Thyroid gland (tissue), 4 donors: Measurements from ENCODE around the gene RB1. TPM values are rescaled to one million over a fixed set of nuclear protein-coding genes. Genes with fewer than 3 reads are reported as not detected.

ENCODE experiments used
- DNase-seq, 2 donors: peaks; one replicate each; pipeline ENCODE4 v3.0.0-alpha.2; 2019
- H3K27ac ChIP-seq, 3 donors: fragments of 200-600 bp; sonication (generic); 1 replicate in 2 of 3; 2 replicates in 1 of 3; pipeline ENCODE4 v1.5.1; 2016 to 2019; ENCODE audit warnings: mild to moderate bottlenecking in 1 of 3, moderate library complexity in 1 of 3
- H3K27me3 ChIP-seq: fragments of 200-600 bp; sonication (generic); one replicate; pipeline ENCODE4 v1.5.1; 2019
- H3K36me3 ChIP-seq, 2 donors: fragments of 200-600 bp; sonication (generic); one replicate each; pipeline ENCODE4 v1.5.1; 2016 to 2019
- H3K4me1 ChIP-seq, 2 donors: fragments of 200-600 bp; sonication (generic); one replicate each; pipeline ENCODE4 v1.5.1; 2017 to 2019
- H3K4me3 ChIP-seq, 3 donors: fragments of 200-600 bp; sonication (generic); replicated peaks in 1 of 3; 1 replicate in 2 of 3; 2 replicates in 1 of 3; pipeline ENCODE4 v1.5.1; 2016; ENCODE audit warnings: mild to moderate bottlenecking in 1 of 3
- H3K9me3 ChIP-seq: fragments of 200-600 bp; sonication (generic); one replicate; pipeline ENCODE4 v1.5.1; 2017
- CTCF ChIP-seq, 6 experiments: fragments of 200-600 bp in 3 of 6; fragments of 450-650 bp in 3 of 6; sonication (generic) in 3 of 6; IDR thresholded peaks; one replicate each; pipeline ENCODE4 v1.5.1; 2016 to 2019; ENCODE audit warnings: antibody characterized with exemption in 6 of 6, mild to moderate bottlenecking in 2 of 6, inconsistent platforms in 1 of 6, moderate library complexity in 1 of 6
- POLR2A ChIP-seq, 2 donors: fragments of 450-650 bp; IDR thresholded peaks; one replicate each; pipeline ENCODE4 v1.6.1; 2017; ENCODE audit warnings: antibody characterized with exemption in 2 of 2, mild to moderate bottlenecking in 2 of 2, moderate library complexity in 1 of 2
- WGBS, 2 donors: methylation state at CpG; one replicate each; pipeline ENCODE4 v1.1.5; 2017; 5-methylcytosine and 5-hydroxymethylcytosine counted together
- intact Hi-C: fragments of 100-400 bp; cut with DNase I; formaldehyde crosslinking; loops from one replicate; pipeline ENCODE4 v1.15.1; 2023
- total RNA-seq, 4 donors: library from RNA; depleted of rRNA; stranded (reverse); fragments of >200 nt; gene quantifications; one replicate each; pipeline ENCODE4 v1.2.3, GENCODE V29; 2016

The RB1 gene
- total RNA-seq, 4 donors from 2014 or later, result 38.5 to 62.1 (median 41.8) TPM

- intact Hi-C loops, result no loop called here
- Histone ChIP-seq H3K4me3 (no peak overlapping the region), H3K4me1 (no peaks in the 10 kb centered on the region), H3K27me3 (no peaks in the 10 kb centered on the region), H3K27ac (peak overlapping the region; percentile 7 to 26 (median 8)), H3K36me3 (peaks cover 0 to 5% of the 10 kb centered on the region in 2 donors), H3K9me3 (no peaks in the 10 kb centered on the region)
- no peak for DNase-seq
- no peak for TF ChIP-seq CTCF (IDR thresholded peaks at IDR 0.05)
- TF ChIP-seq POLR2A (IDR thresholded peaks at IDR 0.05), result no peak
- WGBS, 2 donors, result 69 to 80% methylated on average over 1 of the region's 1 CpG
These were observed 188.5 kb downstream of the RB1 start for GRCh38 chr13:48492096-48492440.

- Histone ChIP-seq H3K4me1 (no peaks in the 10 kb centered on the region), H3K27ac (peak overlapping the region; percentile 8 to 26 (median 20)), H3K36me3 (peaks cover 0 to 5% of the 10 kb centered on the region in 2 donors), H3K4me3 (no peak overlapping the region), H3K9me3 (no peaks in the 10 kb centered on the region), H3K27me3 (no peaks in the 10 kb centered on the region)
- TF ChIP-seq POLR2A (IDR thresholded peaks at IDR 0.05) (no peak), CTCF (IDR thresholded peaks at IDR 0.05) (no peak)
- intact Hi-C loops, result no loop called here
- WGBS, 2 donors, result 63 to 72% methylated on average over 16 of the region's 16 CpGs
- peak; percentile 30 to 38 for DNase-seq
These were observed 189.0 kb downstream of the RB1 start for GRCh38 chr13:48492470-48493065.

GRCh38 chr13:48493066-48493765 is 189.7 kb downstream of the RB1 start:
- Histone ChIP-seq H3K27ac (peak overlapping the region in 1 of 3 donors; percentile 20), H3K27me3 (no peaks in the 10 kb centered on the region), H3K4me3 (no peak overlapping the region), H3K4me1 (no peaks in the 10 kb centered on the region), H3K9me3 (no peaks in the 10 kb centered on the region), H3K36me3 (peaks cover 0 to 5% of the 10 kb centered on the region in 2 donors)
- no peak for DNase-seq
- intact Hi-C loops, result no loop called here
- TF ChIP-seq POLR2A (IDR thresholded peaks at IDR 0.05) (no peak), CTCF (IDR thresholded peaks at IDR 0.05) (no peak)
- 80 to 81% methylated on average over 4 of the region's 4 CpGs for WGBS, 2 donors

- intact Hi-C loops, result no loop called here
- H3K4me1 ChIP-seq, result no peaks in the 10 kb centered on the region
- H3K4me3 ChIP-seq, result no peak overlapping the region
- DNase-seq, result no peak
- H3K27me3 ChIP-seq, result no peaks in the 10 kb centered on the region
- no peak overlapping the region for H3K27ac ChIP-seq
- 80 to 87% methylated on average over 2 of the region's 2 CpGs for WGBS, 2 donors
- peaks cover 0 to 5% of the 10 kb centered on the region in 2 donors for H3K36me3 ChIP-seq
- TF ChIP-seq POLR2A (IDR thresholded peaks at IDR 0.05), result no peak
- TF ChIP-seq CTCF (IDR thresholded peaks at IDR 0.05), result no peak
- no peaks in the 10 kb centered on the region for H3K9me3 ChIP-seq
These were observed 190.3 kb downstream of the RB1 start for GRCh38 chr13:48493851-48494250.

- no peaks in the 10 kb centered on the region for H3K27me3 ChIP-seq
- no peak for TF ChIP-seq CTCF (IDR thresholded peaks at IDR 0.05)
- TF ChIP-seq POLR2A (IDR thresholded peaks at IDR 0.05), result no peak
- 74 to 78% methylated on average over 1 of the region's 1 CpG for WGBS, 2 donors
- H3K27ac ChIP-seq, result no peak overlapping the region
- no peaks in the 10 kb centered on the region for H3K9me3 ChIP-seq
- H3K4me1 ChIP-seq, result no peaks in the 10 kb centered on the region
- intact Hi-C loops, result no loop called here
- no peak for DNase-seq
- peaks cover 0 to 1% of the 10 kb centered on the region in 2 donors for H3K36me3 ChIP-seq
- no peak overlapping the region for H3K4me3 ChIP-seq
These were observed 191.3 kb downstream of the RB1 start for GRCh38 chr13:48494874-48495273.
